Measurements from ENCODE around the gene NR4A2. TPM values are rescaled to one million over a fixed set of nuclear protein-coding genes. Genes with fewer than 3 reads are reported as not detected.

Gene NR4A2
- total and polyA plus RNA-seq, 5 donors: 3.2 to 22.7 (median 8.1) TPM

GRCh38 chr2:156279446-156280150, 52.9 kb downstream of the NR4A2 start:
- DNase-seq (no peak), ATAC-seq (no peak)
- H3K4me1 ChIP-seq (ENCODE audit: control insufficient read depth, insufficient read depth, low read length): no peaks in the 10 kb centered on the region
- no peak overlapping the region for H3K27ac ChIP-seq (ENCODE audit: low read length)
- no peak overlapping the region for H3K4me3 ChIP-seq (ENCODE audit: low read length)
- intact Hi-C loops (cut with DNase I): no loop called here
- H3K27me3 ChIP-seq (ENCODE audit: control insufficient read depth, insufficient read depth): no peaks in the 10 kb centered on the region
- H3K9me3 ChIP-seq (ENCODE audit: control insufficient read depth, low read length): no peaks in the 10 kb centered on the region
- 72% methylated on average over 5 of the region's 5 CpGs for WGBS

Other genes with a start within 250 kb of the NR4A2 start
- gene GPD2, start 103.7 kb upstream of the NR4A2 start, total RNA-seq: 10 to 100 TPM; 14.1 to 22.3 (median 16.9) TPM
- 6.0 TPM for gene GPD2, start 103.7 kb upstream of the NR4A2 start, polyA plus RNA-seq